HFF-Myc (cell line): Measurements from ENCODE around the gene ZFPM1.

ENCODE experiments used
- DNase-seq: peaks from one replicate; pipeline ENCODE4 v3.0.0-alpha.2; 2011; ENCODE audit warnings: low read depth; ENCODE audit errors: extremely low read depth
- H3K4me3 ChIP-seq: replicated peaks from 2 replicates; pipeline ENCODE4 v1.5.1; 2011; ENCODE audit warnings: low read depth, mild to moderate bottlenecking, control low read depth, low read length
- CTCF ChIP-seq: IDR thresholded peaks from 2 replicates; pipeline ENCODE4 v1.5.1; 2012; ENCODE audit warnings: mild to moderate bottlenecking, low read depth, low read length, control low read depth; ENCODE audit errors: missing control alignments

The ZFPM1 gene

DNA sequence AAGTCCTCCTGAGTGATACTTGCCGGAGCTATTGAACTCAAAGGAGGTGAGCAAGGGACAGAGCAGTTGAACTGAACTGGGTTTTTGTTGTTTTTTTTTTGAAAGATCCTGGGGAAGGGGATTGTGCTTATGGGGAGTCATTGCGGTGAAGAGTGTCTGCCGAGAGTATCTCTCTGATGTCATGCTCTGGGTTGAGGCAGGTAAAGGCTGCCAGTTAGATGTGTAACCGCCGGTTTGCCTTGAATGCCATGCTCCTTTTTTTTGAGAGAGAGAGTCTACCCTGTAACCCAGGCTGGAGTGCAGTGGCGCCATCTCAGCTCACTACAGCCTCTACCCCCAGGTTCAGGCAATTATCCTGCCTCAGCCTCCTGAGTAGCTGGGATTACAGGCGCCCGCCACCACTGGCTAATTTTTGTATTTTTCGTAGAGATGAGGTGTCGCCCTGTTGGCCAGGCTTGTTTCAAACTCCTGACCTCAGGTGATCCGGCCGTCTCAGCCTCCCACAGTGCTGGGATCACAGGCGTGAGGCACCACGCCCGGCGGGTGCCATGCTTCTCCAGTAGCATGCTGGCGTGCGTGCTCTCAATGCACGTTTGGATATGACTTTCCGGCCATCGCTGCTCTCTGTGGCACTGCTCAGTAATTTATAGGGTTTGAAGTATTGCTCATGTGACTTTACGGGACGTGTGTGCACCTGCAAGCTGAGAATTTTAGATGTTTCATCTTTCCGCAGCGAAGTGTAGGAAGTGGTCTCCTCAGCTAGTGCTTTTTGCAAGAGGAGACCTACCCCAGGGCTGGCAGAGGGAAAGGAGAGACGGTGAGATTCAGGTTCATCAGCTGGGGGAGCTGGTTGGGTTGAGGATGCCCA, 125.6 kb downstream of the ZFPM1 start:
- no peak for TF ChIP-seq CTCF
- H3K4me3 ChIP-seq: no peak overlapping the region
- no peak for DNase-seq

DNA sequence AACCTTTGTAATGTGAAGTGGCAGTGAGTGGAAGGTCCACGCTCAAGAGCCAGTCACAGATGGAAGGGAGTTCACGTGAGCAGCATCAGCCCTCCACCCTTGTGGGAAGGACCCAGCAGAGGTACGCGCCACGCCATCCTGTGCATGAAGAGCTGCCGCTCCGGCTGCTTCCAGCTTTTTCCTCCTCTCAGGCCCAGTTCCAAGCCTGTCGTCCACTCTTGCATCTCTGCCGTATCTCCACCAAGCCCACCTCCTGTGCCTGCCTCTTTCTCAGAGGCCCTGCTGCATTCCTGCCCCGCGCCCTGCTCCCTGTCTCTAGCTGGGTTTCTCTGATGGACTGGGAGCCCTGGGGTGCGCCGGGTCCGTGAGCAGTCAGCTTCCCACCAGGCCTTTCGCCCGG, 127.3 kb downstream of the ZFPM1 start:
- no peak overlapping the region for H3K4me3 ChIP-seq
- no peak for TF ChIP-seq CTCF
- no peak for DNase-seq

DNA sequence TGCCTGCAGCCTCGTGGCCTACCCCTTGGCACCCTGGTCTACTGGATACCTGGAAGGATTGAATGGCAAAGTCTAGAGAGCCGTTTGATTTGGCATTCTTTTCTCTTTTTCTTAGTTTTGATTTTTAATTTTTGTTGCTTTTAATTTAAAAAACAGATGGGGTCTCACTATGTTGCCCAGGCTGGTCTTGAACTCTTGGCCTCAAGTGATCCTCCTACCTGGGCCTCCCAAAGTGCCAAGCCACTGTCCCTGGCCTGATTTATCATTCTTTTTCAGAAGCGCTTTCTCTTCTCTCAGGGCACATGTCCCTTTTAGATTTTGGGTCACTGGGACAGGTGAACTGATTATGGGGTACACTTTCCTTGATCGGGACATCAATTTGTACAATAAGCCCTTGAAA, 128.0 kb downstream of the ZFPM1 start:
- TF ChIP-seq CTCF: no peak
- no peak overlapping the region for H3K4me3 ChIP-seq
- DNase-seq: no peak

- DNase-seq: no peak
- H3K4me3 ChIP-seq: no peak overlapping the region
- TF ChIP-seq CTCF: no peak
Observed at GRCh38 chr16:88582912-88583575, 130.0 kb downstream of the ZFPM1 start.

GRCh38 chr16:88584676-88585075, 131.6 kb downstream of the ZFPM1 start:
- TF ChIP-seq CTCF: no peak
- no peak overlapping the region for H3K4me3 ChIP-seq
- no peak for DNase-seq

DNA sequence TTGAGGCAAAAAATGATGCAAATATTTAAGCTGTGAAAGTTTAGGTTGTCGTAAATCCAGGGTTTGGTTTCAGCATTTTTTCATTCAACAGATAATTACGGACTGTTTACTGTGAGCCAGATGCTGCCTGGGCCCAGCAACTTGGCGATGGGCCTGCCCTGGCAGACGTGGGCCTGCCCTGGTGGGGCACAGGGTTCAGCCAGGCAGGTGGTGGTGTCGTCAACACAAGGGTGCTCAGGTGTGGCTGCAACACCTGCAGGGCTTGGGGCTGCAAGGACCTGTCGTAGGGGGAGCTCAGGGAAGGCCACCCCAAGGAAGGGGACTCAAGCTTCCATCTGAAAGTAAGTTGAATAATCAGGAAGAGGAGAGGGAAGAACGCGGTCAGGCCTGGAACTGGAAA, 132.2 kb downstream of the ZFPM1 start:
- DNase-seq: no peak
- no peak overlapping the region for H3K4me3 ChIP-seq
- TF ChIP-seq CTCF: no peak
